GM19324 (cell line): Measurements from ENCODE around the gene LHX2.

Source experiments
- ATAC-seq: cut with Tn5 transposase; IDR thresholded peaks from one replicate; pipeline ENCODE4 v1.9.1; 2021; ENCODE audit warnings: mild to moderate bottlenecking, moderate library complexity; ENCODE audit not compliant: unreplicated experiment, low FRiP score

Gene LHX2

DNA sequence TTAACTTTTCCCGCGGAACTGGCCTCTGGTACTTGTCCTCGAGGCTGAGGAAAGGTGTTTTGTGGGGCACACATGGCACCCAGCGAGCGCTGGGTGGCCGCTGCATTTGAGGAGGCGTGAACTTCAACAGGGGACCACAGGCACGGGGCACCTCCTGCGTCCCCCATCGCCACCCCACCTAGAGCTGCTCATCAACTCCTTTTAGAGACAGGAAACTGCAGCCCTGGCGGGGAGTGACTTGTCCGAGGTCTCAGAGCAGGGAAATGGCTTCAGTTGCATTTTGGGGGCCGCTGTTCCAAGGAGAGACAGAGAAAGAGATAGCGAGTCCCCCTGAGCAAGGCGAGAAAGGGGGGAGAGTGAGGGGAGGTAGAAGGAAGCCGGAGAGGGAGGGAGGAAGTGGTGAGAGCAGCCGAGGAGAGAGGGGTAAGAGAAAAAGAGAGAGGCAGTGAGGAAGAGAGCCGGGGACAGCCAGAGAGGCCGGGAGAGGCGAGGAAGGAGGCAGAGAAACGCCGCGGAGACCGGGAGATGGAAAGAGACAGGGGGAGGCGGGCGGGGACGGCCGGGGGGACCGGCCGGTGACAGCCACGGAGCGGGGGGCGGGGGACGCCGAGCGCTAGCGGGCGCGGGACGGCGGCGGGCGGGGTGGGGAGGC lies 12.5 kb upstream of the LHX2 start:
- no peak for ATAC-seq

DNA sequence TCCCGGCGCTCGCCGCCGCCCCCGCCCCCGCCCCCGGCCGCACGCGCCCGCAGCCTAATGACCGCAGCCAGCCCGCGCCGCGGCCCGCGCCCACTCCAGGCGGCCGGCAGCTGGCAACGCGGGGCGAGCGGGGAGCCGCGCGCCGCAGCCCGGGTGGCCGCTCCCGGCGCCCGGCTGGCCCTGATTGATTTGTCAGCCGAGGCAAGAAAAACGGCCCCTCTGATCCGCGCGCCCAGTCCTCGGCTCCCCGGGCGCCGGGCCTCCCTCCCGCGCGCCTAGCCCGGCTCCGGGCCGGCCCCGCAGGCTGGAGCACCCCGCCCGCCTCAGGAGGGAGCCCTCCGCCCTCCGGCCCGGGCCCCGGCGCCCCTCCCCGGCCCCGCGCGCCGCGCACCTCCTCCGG lies 11.9 kb upstream of the LHX2 start:
- no peak for ATAC-seq

DNA sequence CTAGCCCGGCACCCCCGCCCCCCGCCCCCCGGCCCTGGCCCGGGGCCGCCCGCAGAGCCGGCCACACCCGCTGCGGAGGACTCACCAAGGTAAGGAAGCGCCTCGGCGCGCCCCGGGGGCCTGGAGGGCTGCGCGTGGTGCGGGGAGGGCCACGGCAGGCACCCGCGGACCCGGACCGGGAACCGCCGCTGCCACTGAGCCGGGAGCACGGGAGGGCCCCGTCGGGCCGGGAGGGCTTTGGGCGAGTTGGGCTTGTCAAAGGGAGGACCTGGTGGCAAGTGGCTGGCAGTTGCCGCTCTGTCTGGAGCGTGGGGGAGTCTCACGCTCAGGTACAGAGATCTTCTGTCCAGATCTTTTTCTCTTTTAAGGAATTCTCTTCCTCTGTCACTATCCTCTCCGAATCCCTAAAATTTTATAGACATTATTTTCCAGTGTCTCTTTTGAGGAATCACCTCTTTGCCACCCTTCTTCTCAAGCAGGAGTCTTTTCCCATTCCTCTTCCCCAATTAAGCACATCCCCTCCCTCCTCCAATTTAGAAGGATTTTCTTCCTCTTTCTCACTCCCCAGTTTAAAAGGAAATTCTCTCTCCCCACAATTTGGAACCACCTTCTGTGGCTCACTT lies 11.3 kb upstream of the LHX2 start:
- ATAC-seq = no peak

DNA sequence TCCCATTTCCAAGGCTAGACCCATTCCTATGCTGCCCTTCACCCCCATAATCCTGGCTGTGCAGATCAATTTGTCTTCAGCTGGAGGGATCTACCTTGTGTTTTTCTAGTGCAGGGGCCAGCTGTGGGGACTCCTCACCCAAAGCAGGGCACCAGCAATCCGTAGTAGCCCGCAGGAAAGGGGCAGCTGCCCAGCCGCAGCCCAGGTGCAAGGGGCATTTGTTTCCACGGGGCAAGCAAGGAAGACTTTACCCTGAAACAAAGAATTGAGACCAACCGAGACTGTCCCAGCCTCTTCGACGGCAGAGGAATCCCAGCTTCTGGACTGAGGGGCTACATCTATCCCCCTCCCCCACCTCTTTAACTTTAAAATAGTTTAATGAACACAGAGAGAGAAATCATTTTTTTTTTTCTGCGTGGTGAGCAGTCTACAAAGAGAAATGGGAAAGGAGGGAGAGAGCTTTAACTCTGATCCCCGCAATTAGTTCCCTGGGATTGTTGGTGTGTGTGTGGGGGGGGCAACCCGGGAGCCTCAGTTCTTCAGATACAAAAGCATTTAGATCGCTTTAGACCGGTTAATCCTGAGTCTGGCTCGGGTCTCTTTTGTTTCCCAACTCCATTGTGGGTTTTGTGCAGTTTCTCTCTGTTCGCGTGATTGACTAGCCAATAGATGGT lies 10.6 kb upstream of the LHX2 start:
- ATAC-seq = no peak

DNA sequence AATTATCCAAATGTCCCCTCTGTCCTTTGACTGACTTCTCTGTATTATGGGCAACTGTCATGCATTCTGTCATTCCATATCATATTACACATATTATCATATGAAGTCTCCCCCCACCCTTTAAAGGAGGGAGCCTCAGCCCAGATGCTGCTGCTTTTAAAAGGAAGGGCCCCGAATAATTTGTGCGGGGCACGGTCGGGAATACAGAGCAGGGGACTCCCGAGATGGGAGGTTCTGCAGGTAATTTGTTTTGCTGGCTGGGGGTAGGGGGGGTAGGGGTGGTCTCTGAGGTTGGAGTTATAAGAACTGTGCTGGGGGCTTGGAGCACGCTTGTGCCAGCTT lies 10.1 kb upstream of the LHX2 start:
- ATAC-seq = no peak

DNA sequence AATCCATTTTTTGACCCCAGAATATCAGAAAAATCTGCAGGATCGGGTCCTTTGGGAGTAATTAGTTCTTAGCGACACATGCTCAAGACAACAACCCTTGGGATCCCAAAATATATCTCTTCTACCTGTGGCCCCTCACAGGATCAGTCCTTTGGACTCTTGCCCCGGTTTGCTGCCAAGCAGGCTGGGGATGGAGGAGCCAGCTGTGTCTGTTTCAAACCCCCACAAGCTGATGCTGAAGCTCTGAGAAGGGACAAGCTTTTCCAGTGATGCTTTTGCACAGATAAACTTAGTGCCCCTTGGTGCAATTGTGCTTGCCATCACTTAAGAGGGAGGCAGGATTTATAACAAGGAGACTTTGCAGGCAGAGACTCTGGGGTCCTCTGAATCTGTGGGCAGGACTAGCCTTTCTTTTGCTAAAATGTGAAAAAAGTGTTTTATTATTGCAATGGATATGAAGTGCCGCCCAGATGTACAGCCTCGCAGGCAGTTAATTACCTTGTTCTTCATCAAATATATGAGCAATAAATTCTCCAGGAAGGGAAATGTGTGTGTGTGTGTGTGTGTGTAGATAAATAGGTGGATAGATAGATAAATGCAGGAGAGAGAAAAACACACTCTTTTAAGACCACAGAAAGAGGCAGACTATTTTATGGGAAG lies 9.6 kb upstream of the LHX2 start:
- no peak for ATAC-seq

DNA sequence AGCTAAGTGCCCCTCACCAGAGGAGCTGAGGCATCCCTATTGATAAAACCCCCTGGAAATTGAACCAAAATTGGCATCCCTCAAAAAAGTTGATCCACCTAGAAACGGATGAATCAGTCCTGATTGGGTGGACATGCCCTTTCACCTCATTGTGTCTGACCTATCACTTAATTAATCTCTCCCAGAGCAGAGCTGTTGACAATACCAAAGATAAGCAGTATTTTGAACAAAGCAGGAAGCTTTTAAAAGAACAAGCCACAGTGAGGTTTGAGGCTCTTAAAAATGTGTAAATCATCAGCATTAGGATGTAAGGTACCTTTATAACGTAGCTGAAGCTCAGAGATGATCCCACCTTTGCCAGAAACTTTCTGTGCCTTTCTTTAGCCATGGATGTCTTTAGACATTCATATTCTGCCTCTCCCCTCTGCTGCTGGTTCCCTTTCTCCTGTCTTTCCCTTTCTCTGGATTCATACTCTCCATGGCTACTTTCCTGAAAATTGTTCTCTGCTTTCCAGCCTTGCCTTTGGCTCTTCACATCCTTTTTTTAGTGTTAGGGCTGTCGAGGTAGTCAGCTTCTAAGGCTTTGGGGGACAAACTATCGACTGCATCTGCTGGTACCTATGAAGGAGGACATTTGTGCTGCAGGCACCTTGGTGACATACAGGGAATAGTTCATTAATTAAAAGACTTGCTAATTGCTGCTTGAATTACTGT lies 7.8 kb upstream of the LHX2 start:
- no peak for ATAC-seq

DNA sequence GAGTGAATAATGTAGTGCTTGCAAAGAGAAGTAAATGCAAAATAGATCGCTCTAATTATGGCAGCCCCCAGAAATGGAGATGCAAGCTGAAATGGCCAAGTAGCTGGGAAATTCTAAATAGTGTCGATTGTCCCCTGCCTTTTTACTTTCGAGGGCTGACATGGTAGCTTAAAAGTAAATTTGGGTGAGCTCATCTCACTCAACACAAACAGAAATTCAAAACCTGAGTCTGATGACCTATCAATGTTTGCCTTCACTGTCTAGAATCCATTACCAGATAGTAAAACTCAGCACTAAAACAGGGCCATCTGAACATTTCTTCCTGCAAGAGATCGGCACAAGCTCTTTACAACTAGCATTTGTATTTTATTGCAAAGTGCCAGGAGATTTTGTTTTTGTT lies 7.0 kb upstream of the LHX2 start:
- no peak for ATAC-seq

DNA sequence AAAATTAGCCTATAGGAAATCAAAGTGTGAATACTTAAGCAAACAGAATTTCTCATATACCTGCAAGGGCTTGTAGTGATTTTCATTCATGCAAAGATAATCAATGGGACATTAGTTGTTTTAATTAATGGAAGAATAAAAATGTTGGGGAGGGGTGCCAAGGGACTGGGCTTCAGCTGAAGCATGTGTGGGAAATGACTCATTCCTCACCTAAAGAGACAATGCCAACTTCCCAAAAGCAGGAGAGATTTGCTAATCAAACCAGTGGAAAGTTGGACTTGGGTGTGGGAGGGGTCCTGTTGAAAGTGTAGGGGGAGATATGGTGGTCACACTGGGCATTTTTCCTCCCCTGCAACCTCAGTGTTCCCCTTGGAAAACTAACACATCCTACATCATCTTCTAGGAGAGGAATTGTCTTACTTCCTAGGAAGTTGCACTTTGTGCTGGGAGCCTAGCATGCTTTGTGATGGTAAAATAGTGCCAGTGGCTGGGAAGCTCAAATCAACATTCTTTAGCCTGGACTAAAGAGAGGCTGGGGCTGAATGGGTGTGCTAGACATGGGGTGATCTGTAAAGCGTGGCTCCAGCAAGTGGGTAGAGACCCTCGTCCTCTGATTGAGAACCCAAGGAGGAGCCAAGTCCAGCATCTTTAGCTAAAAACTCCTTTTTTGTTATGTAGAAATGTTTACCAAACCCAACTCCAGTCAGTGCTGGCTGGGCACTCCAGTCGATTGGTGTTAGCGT lies 6.4 kb upstream of the LHX2 start:
- ATAC-seq = no peak

DNA sequence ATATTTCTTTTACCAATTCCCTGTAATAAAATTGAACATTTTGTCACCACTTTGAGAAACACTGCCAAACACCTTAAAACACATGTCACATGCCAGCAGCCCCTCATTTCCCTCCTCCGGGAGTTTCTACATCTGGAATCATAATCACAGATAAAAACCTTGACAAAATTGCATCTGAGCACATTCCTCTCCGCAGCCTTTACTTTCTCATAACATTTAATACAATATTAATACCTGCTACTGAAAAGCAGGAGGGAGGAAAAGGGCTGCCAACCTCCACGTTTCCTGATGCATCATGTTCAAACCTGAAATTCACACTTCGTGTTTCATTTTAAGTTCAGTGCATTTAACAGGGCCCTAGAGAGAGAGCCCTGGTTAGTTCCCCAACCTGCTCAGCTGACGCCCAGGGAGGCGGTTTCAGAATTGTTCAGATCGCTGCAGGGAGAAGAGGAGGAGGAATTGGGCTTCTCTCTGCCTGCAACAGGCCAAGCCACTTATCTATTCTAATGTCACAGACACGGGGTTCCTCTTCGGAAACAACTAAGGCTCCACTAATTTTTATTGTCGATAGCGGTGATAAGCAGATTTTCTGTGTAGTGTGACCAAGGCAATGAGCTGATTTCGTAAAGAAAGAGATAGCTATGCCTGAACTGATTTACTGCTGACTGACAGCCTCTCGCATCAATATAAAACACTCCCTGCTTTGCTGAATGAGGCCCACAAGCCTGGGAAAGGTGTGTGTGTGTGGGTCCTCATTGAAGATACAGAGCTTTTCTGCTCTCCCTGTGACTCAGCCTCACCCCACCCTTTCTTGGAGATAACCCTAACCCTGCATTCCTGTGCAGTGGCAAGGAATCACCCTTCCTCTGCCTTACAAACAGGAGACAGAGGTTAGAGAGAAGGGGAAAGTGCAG lies 4.9 kb upstream of the LHX2 start:
- ATAC-seq = no peak

DNA sequence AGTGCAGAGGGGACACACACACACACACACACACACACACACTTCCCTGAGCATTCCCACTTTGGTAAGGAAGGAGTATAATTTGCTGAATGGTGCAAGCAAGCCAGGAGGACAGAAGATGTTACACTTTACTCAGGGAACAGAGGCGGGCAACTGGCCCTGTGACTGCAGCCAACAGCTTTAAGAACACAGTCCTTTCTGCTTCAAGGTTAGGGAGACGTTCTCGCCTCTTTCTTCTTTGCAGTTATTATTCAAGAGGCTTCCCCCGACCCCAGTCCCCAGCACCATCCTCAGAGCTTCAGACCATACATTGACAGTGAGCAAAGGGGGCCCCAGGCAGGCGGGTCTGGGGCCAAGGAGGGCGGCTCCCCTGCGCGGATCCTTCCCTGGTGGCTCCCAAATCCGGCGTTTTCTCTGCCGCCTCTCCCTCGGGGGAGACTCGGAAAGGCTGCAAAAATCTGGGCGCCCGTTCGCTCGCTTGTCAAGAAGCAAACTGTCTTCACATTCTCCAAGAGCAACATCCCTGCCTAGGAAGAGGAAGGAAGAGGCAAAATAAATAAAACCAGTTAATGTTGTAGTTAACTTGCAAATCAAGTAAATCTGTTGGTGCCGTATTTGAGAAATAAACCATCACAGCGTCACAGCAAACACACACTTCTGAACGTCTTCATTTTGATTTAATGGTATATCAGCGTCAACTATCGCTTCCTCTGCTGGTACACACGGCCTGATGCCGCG lies 3.8 kb upstream of the LHX2 start:
- no peak for ATAC-seq

DNA sequence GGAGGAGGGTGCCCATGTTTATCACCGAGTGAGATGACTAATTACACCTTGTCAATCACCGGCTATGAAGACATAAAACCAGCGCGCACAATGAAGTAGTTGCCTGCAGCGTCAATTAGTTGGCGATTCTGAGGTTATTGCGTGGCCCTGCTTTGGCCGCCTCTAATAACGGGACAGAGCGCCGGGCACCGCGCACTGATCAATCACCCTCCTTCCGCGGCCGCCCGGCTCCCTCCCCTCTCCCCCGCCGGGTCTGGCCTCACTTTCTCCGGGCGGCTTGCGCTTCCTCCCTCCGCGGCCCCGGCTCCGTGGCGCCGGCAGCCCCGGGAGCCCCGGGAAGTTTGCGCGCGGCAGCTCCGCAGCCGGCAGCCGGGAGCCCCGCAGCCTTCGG lies 3.3 kb upstream of the LHX2 start:
- ATAC-seq = no peak

DNA sequence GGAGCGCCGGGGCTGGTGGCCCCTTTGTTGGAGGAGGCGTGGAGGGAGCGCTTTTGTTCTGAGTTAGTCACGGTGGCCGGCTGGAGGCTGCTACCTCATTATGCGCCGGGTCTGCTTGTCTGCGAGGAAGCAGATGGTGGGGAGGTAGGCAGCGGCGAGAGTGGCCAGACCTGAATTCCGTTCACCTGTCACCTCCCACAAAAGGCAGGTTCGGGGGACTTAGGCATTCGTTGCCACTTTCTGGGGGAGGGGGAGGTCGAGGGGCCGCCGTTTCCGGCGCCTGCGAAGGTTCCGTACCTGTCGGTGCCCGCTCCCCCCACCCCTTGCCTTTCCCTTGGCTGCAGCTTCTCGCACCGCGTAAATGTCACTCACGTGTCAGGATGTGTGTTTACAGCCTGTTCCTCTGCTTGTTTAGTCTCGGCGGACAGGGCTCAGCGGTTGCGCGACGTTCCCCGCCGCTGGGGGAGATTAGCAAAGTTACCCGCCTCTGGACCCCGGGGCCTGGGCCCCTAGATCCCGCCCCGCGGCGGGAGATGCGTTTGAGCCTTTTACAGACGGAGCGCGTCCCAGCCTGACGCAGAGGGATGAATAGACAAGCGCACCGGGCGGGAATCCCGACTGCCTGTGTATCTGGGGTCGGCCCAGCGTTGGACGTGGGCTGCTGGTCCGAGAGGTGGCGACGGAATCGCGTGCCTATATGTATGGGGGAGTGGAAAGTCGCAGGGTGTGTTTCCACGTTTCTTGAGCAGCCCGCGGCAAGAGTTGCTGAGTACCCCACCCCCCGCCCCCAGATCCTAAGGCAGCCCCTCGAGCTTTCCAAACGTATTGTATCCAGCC lies 2.7 kb upstream of the LHX2 start:
- no peak for ATAC-seq

DNA sequence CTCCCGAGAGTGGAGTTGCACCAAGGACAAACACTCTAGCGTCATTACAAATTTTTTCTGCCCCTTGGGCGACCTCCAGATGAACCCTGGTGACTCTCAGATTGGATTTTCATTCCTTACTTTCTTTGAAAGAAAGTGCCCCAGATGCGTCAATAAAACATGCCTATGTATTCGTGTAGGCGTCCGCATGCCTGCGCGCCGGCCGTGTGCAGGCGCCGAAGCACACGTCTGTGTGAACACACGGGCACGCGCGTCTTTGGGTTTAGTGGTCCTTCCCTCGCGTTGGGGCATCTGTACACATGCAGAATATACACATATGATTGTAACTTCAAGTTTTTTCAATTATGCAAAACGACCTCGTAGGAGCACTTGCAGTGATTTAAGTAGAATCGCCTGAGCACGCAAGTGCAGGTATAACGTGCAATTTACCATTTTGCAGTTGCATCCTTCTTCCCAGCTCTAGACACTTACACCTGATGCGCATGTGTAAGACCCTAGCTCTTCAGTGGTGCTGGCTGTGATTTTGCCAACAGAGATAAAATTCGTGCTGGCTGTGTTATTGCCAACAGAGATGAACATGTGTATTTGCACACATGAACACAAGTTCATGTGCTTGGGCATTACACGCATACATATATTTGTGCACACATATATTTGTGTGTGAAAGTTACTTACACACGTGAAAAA lies 1.9 kb upstream of the LHX2 start:
- ATAC-seq = no peak

DNA sequence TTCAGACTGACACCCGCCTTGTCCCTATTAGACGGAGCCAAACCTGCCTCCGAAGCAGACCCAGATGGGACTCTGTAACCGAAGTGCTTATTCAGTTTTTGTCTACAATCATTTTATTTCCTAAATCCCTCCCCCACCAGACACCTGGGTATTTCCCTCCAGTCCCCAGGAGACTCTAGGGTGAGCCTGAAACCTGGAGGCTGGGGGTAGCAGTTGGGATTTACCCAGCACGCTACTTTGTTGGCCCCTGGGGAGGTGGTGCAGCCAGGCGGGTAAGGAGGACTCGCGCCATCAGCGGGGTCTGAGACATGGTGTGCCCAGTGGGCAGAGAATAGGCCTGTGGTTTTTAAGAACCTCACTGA lies 1.3 kb upstream of the LHX2 start:
- ATAC-seq = no peak

DNA sequence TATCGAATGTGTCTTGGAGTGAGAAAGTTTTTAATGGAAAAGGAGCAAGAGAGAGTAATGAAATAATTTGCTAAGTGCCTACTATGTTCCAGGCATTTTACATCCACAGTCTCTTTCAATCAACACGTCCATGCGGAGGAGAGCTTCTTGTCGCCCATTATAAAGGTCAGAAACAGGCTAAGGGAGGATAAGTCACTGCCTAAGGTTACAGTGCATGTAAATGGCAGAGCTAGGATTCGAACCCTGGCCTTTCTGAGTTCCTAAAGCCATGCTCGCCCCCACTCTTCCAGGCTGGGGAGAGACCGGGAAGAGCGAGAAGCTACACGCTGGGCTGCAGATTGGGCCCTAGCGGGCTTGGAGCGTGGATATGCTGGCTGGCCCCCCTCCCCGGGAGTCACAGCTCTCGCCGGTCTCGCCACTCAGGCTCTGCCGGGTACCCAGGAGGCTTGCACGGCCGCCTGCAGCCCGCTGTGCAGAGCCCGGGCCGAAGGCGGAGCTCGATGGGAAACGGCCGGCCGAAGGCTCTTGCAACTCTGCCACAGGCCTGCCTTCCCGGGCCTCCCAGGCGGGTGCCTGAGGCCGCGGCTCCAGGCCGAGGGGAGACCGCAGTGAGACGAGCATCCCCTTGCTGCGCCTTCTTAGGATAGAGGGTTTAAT lies 775 bp upstream of the LHX2 start:
- no peak for ATAC-seq
